ENCODE measurements around the gene ZC3H8. TPM values are rescaled to one million over a fixed set of nuclear protein-coding genes. Genes with fewer than 3 reads are reported as not detected.

The ZC3H8 gene
- total RNA-seq, 1 donor from 2014 or later: 23.7 TPM

GRCh38 chr2:112204411-112204810 lies 50.4 kb downstream of the ZC3H8 start:
- Mint-ChIP-seq H3K27ac (no peak overlapping the region), H3K27me3 (no peaks in the 10 kb centered on the region), H3K36me3 (ENCODE audit: insufficient read depth) (peaks cover 9% of the 10 kb centered on the region), H3K4me3 (ENCODE audit: low read depth) (no peak overlapping the region), H3K9me3 (ENCODE audit: low read depth) (peaks cover 22% of the 10 kb centered on the region), H3K4me1 (ENCODE audit: low read depth) (peaks cover 3% of the 10 kb centered on the region)
- no peak for DNase-seq (ENCODE audit: low spot score, unreplicated experiment)
- TF ChIP-seq CTCF (IDR thresholded peaks at IDR 0.05; ENCODE audit: unreplicated experiment): no peak

GRCh38 chr2:112201696-112202430 lies 53.0 kb downstream of the ZC3H8 start:
- H3K4me3 Mint-ChIP-seq (ENCODE audit: low read depth): no peak overlapping the region
- DNase-seq (ENCODE audit: low spot score, unreplicated experiment): no peak
- H3K9me3 Mint-ChIP-seq (ENCODE audit: low read depth): peaks cover 18% of the 10 kb centered on the region
- H3K27ac Mint-ChIP-seq: no peak overlapping the region
- H3K4me1 Mint-ChIP-seq (ENCODE audit: low read depth): peaks cover 3% of the 10 kb centered on the region
- TF ChIP-seq CTCF (IDR thresholded peaks at IDR 0.05; ENCODE audit: unreplicated experiment): no peak
- H3K36me3 Mint-ChIP-seq (ENCODE audit: insufficient read depth): peaks cover 7% of the 10 kb centered on the region
- no peaks in the 10 kb centered on the region for H3K27me3 Mint-ChIP-seq

- peaks cover 4% of the 10 kb centered on the region for H3K36me3 Mint-ChIP-seq (ENCODE audit: insufficient read depth)
- H3K27ac Mint-ChIP-seq: no peak overlapping the region
- no peaks in the 10 kb centered on the region for H3K4me1 Mint-ChIP-seq (ENCODE audit: low read depth)
- no peak for TF ChIP-seq CTCF (IDR thresholded peaks at IDR 0.05; ENCODE audit: unreplicated experiment)
- H3K4me3 Mint-ChIP-seq (ENCODE audit: low read depth): no peak overlapping the region
- no peak for DNase-seq (ENCODE audit: low spot score, unreplicated experiment)
- peaks cover 11% of the 10 kb centered on the region for H3K9me3 Mint-ChIP-seq (ENCODE audit: low read depth)
- H3K27me3 Mint-ChIP-seq: no peaks in the 10 kb centered on the region
Observed at GRCh38 chr2:112199188-112199587, 55.7 kb downstream of the ZC3H8 start.

GRCh38 chr2:112198780-112199179 lies 56.1 kb downstream of the ZC3H8 start:
- peaks cover 10% of the 10 kb centered on the region for H3K9me3 Mint-ChIP-seq (ENCODE audit: low read depth)
- no peak overlapping the region for H3K4me3 Mint-ChIP-seq (ENCODE audit: low read depth)
- H3K36me3 Mint-ChIP-seq (ENCODE audit: insufficient read depth): peaks cover 3% of the 10 kb centered on the region
- H3K27ac Mint-ChIP-seq: no peak overlapping the region
- no peak for DNase-seq (ENCODE audit: low spot score, unreplicated experiment)
- no peaks in the 10 kb centered on the region for H3K27me3 Mint-ChIP-seq
- H3K4me1 Mint-ChIP-seq (ENCODE audit: low read depth): no peaks in the 10 kb centered on the region
- no peak for TF ChIP-seq CTCF (IDR thresholded peaks at IDR 0.05; ENCODE audit: unreplicated experiment)

GRCh38 chr2:112197868-112198267 lies 57.0 kb downstream of the ZC3H8 start:
- Mint-ChIP-seq H3K4me1 (ENCODE audit: low read depth) (no peaks in the 10 kb centered on the region), H3K4me3 (ENCODE audit: low read depth) (no peak overlapping the region), H3K27ac (no peak overlapping the region), H3K27me3 (no peaks in the 10 kb centered on the region), H3K36me3 (ENCODE audit: insufficient read depth) (peaks cover 3% of the 10 kb centered on the region), H3K9me3 (ENCODE audit: low read depth) (peaks cover 2% of the 10 kb centered on the region)
- no peak for TF ChIP-seq CTCF (IDR thresholded peaks at IDR 0.05; ENCODE audit: unreplicated experiment)
- DNase-seq (ENCODE audit: low spot score, unreplicated experiment): no peak

Measured in progenitor cell of endocrine pancreas (in vitro differentiated cells).